Astrocyte (in vitro differentiated cells and primary cell): ENCODE measurements around the gene UBQLN1. TPM values are rescaled to one million over a fixed set of nuclear protein-coding genes. Genes with fewer than 3 reads are reported as not detected.

Source experiments
- DNase-seq: peaks from one replicate; pipeline ENCODE4 v3.0.0-alpha.2; 2010; ENCODE audit warnings: low read depth
- FAIRE-seq: peaks from 2 replicates; lab custom pipeline; 2011; peaks lifted over from hg19 to GRCh38; lab: Jason Lieb, UNC
- H2AFZ ChIP-seq: 2 replicates; pipeline ENCODE4 v1.6.0; 2012; ENCODE audit warnings: low read depth, low read length, inconsistent platforms
- H3K27ac ChIP-seq: 2 replicates; pipeline ENCODE4 v1.5.1; 2011; ENCODE audit warnings: low read depth, low read length, inconsistent platforms
- H3K27me3 ChIP-seq: 2 replicates; pipeline ENCODE4 v1.6.0; 2011; ENCODE audit warnings: low read length, inconsistent platforms; ENCODE audit not compliant: insufficient read depth
- H3K36me3 ChIP-seq: 2 replicates; pipeline ENCODE4 v1.5.1; 2011; ENCODE audit warnings: low read length, inconsistent platforms; ENCODE audit not compliant: insufficient read depth
- H3K4me1 ChIP-seq: 2 replicates; pipeline ENCODE4 v1.5.1; 2011; ENCODE audit warnings: low read length, inconsistent platforms; ENCODE audit not compliant: insufficient read depth
- H3K4me2 ChIP-seq: 2 replicates; pipeline ENCODE4 v1.6.0; 2012; ENCODE audit warnings: low read length, inconsistent platforms
- H3K4me3 ChIP-seq: 2 replicates; pipeline ENCODE4 v1.5.1; 2011; ENCODE audit warnings: low read depth, mild to moderate bottlenecking, low read length, inconsistent platforms; ENCODE audit not compliant: insufficient read depth
- H3K79me2 ChIP-seq: 2 replicates; pipeline ENCODE4 v1.6.0; 2012; ENCODE audit warnings: mild to moderate bottlenecking, low read length, inconsistent platforms; ENCODE audit not compliant: insufficient read depth
- H3K9ac ChIP-seq: 2 replicates; pipeline ENCODE4 v1.6.0; 2012; ENCODE audit warnings: mild to moderate bottlenecking, low read length, inconsistent platforms
- H3K9me3 ChIP-seq: 2 replicates; pipeline ENCODE4 v1.5.1; 2012; ENCODE audit warnings: low read depth, mild to moderate bottlenecking, low read length, inconsistent platforms; ENCODE audit not compliant: insufficient read depth
- H4K20me1 ChIP-seq: 2 replicates; pipeline ENCODE4 v1.6.0; 2012; ENCODE audit warnings: low read length, inconsistent platforms; ENCODE audit not compliant: insufficient read depth
- H3K27ac Mint-ChIP-seq: one replicate; pipeline ENCODE4 v1.8.0; 2021; ENCODE audit warnings: mild to moderate bottlenecking, mixed read lengths; ENCODE audit not compliant: unreplicated experiment
- H3K27me3 Mint-ChIP-seq: one replicate; pipeline ENCODE4 v1.8.0; 2021; ENCODE audit warnings: low read depth, mixed read lengths; ENCODE audit not compliant: unreplicated experiment
- H3K36me3 Mint-ChIP-seq: one replicate; pipeline ENCODE4 v1.8.0; 2021; ENCODE audit warnings: low read depth, mixed read lengths; ENCODE audit not compliant: unreplicated experiment
- H3K4me1 Mint-ChIP-seq: one replicate; pipeline ENCODE4 v1.8.0; 2021; ENCODE audit warnings: low read depth, mixed read lengths; ENCODE audit not compliant: unreplicated experiment
- H3K4me3 Mint-ChIP-seq: one replicate; pipeline ENCODE4 v1.8.0; 2021; ENCODE audit warnings: mild to moderate bottlenecking, moderate library complexity, mixed read lengths; ENCODE audit not compliant: unreplicated experiment
- H3K9me3 Mint-ChIP-seq: one replicate; pipeline ENCODE4 v1.8.0; 2021; ENCODE audit warnings: mild to moderate bottlenecking, mixed read lengths; ENCODE audit not compliant: unreplicated experiment
- EZH2 ChIP-seq: IDR thresholded peaks from 2 replicates; pipeline ENCODE4 v1.6.1; 2012; ENCODE audit warnings: mild to moderate bottlenecking, low read length, inconsistent platforms; ENCODE audit not compliant: insufficient read depth
- total RNA-seq: library from RNA; stranded (reverse); gene quantifications from 2 replicates; pipeline ENCODE4 v1.2.1, GENCODE V29; 2021
- TF ChIP-seq, protein P1 (sequence below): IDR thresholded peaks from 2 replicates; pipeline ENCODE4 v1.5.1; 2011; ENCODE audit warnings: low read depth, mild to moderate bottlenecking, inconsistent platforms, low read length, moderate library complexity; ENCODE audit not compliant: insufficient read depth

Gene UBQLN1
- total RNA-seq, 1 donor from 2014 or later, result 99.3 TPM

DNA sequence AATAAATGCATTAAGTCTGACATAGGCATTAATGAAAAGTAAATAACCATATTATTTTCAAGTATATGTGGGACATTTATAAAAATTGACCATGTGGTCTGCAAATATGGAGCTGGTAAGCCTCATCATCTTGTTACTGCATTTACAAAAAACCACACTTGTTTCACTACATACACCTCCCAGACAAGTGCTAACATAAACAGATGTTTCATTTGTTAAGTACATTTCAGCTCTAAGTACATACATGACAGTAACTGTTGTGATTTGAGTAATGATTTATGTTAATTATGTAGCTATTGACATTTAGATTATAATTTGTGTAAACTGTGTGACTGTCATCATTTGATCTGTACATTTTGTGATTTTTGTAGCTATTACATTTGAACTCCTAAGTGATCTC is 70.9 kb downstream of the UBQLN1 start:
- DNase-seq, result no peak
- no peaks in the 10 kb centered on the region for H3K4me1 ChIP-seq
- FAIRE-seq, result peak; percentile 52

DNA sequence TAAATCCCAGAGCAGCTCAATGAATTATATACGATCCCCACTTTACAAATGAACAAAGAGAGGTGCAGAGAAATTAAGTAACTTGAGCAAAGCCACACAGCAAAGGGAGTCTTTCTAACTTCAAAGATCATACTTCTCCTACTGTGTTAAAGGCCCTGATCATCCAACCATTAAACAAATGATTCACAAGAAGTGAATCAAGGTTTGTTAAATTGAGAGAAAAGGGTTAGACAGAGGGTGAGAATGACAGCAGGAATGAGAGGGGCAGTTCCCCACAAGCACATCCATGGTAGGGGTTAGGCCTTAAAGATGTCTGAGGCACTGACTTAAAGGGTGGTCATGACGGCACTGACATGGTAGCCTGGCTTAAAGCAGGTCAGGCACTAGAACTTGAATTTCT is 74.1 kb downstream of the UBQLN1 start:
- Mint-ChIP-seq H3K36me3 (peaks cover 3% of the 10 kb centered on the region), H3K4me1 (no peaks in the 10 kb centered on the region), H3K27ac (peak overlapping the region; percentile 3), H3K27me3 (no peaks in the 10 kb centered on the region), H3K9me3 (no peaks in the 10 kb centered on the region), H3K4me3 (no peak overlapping the region)
- H3K27me3 ChIP-seq, result no peaks in the 10 kb centered on the region
- H3K4me3 ChIP-seq, result no peak overlapping the region
- H3K4me1 ChIP-seq, result no peaks in the 10 kb centered on the region
- no peak for TF ChIP-seq EZH2
- TF ChIP-seq, protein P1, sequence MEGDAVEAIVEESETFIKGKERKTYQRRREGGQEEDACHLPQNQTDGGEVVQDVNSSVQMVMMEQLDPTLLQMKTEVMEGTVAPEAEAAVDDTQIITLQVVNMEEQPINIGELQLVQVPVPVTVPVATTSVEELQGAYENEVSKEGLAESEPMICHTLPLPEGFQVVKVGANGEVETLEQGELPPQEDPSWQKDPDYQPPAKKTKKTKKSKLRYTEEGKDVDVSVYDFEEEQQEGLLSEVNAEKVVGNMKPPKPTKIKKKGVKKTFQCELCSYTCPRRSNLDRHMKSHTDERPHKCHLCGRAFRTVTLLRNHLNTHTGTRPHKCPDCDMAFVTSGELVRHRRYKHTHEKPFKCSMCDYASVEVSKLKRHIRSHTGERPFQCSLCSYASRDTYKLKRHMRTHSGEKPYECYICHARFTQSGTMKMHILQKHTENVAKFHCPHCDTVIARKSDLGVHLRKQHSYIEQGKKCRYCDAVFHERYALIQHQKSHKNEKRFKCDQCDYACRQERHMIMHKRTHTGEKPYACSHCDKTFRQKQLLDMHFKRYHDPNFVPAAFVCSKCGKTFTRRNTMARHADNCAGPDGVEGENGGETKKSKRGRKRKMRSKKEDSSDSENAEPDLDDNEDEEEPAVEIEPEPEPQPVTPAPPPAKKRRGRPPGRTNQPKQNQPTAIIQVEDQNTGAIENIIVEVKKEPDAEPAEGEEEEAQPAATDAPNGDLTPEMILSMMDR, result no peak
- no peaks in the 10 kb centered on the region for H3K36me3 ChIP-seq
- DNase-seq, result no peak
- H2AFZ ChIP-seq, result no peak overlapping the region
- H3K9ac ChIP-seq, result no peak overlapping the region
- no peaks in the 10 kb centered on the region for H3K79me2 ChIP-seq
- H3K9me3 ChIP-seq, result no peaks in the 10 kb centered on the region
- H3K4me2 ChIP-seq, result no peak overlapping the region
- no peak overlapping the region for H3K27ac ChIP-seq
- FAIRE-seq, result no peak
- H4K20me1 ChIP-seq, result no peaks in the 10 kb centered on the region

More for the DNA sequence above, 70.9 kb downstream of the UBQLN1 start:
- Mint-ChIP-seq H3K4me3 (no peak overlapping the region), H3K4me1 (no peaks in the 10 kb centered on the region), H3K36me3 (no peaks in the 10 kb centered on the region), H3K27ac (no peak overlapping the region), H3K9me3 (no peaks in the 10 kb centered on the region), H3K27me3 (no peaks in the 10 kb centered on the region)
- Histone ChIP-seq H2AFZ (no peak overlapping the region), H3K9ac (no peak overlapping the region), H3K9me3 (no peaks in the 10 kb centered on the region), H3K27ac (no peak overlapping the region), H3K27me3 (no peaks in the 10 kb centered on the region), H3K36me3 (no peaks in the 10 kb centered on the region), H3K4me2 (no peak overlapping the region), H4K20me1 (no peaks in the 10 kb centered on the region), H3K4me3 (no peak overlapping the region), H3K79me2 (no peaks in the 10 kb centered on the region)
- TF ChIP-seq, protein P1, result no peak
- no peak for TF ChIP-seq EZH2

DNA sequence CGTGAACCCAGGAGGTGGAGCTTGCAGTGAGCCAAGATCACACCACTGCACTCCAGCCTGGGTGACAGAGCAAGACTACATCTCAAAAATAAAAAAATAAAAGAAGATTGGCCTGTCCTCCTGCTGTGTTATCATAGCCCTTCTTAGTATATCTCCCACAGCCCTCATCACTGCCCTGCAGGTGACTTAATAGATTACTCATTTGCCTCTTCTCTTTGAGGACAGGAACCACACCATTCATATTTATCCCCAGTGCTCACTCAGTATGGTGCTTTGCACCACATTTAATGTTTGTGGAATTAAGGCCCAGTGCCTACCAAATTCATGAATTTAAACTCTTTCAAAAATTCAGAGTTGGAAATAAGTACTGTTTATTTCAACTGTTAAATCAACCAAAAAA is 74.5 kb downstream of the UBQLN1 start:
- no peaks in the 10 kb centered on the region for H4K20me1 ChIP-seq
- no peaks in the 10 kb centered on the region for H3K79me2 ChIP-seq
- H3K4me2 ChIP-seq, result no peak overlapping the region
- DNase-seq (no peak), FAIRE-seq (no peak)
- TF ChIP-seq, protein P1, result no peak
- TF ChIP-seq EZH2, result no peak
- Mint-ChIP-seq H3K27me3 (no peaks in the 10 kb centered on the region), H3K4me1 (no peaks in the 10 kb centered on the region), H3K9me3 (no peaks in the 10 kb centered on the region), H3K4me3 (no peak overlapping the region), H3K36me3 (peaks cover 3% of the 10 kb centered on the region), H3K27ac (peak overlapping the region; percentile 3)
- no peak overlapping the region for H3K9ac ChIP-seq
- no peak overlapping the region for H2AFZ ChIP-seq
- H3K9me3 ChIP-seq, result no peaks in the 10 kb centered on the region
- no peak overlapping the region for H3K27ac ChIP-seq
- no peaks in the 10 kb centered on the region for H3K4me1 ChIP-seq
- no peak overlapping the region for H3K4me3 ChIP-seq
- no peaks in the 10 kb centered on the region for H3K27me3 ChIP-seq
- H3K36me3 ChIP-seq, result no peaks in the 10 kb centered on the region
